ENCODE measurements around the gene PLTP.

Gene PLTP

GRCh38 chr20:45857882-45858216 is 54.1 kb downstream of the PLTP start:
- peak overlapping the region; percentile 97 for H3K4me3 ChIP-seq (ENCODE audit: low read depth, low read length)
- no peak for TF ChIP-seq CTCF (IDR thresholded peaks at IDR 0.05; ENCODE audit: low read depth, low read length, missing control alignments)
- peak; percentile 15 for DNase-seq (ENCODE audit: low read depth)

GRCh38 chr20:45857114-45857881 is 54.7 kb downstream of the PLTP start, which contains the start of the genes ACOT8 and ZSWIM3:
TSS of gene ACOT8 (minus strand) at chr20:45857392. CDS start at chr20:45857315, 77 bp downstream.
TSS of gene ZSWIM3 (plus strand) at chr20:45857614. CDS start at chr20:45857826, 212 bp downstream.
- TF ChIP-seq CTCF (IDR thresholded peaks at IDR 0.05; ENCODE audit: low read depth, low read length, missing control alignments), result no peak
- peak within 1 kb of the TSS; percentile 97 for H3K4me3 ChIP-seq (ENCODE audit: low read depth, low read length)
- DNase-seq (ENCODE audit: low read depth), result peak; percentile 100

GRCh38 chr20:45853484-45853883 is 58.5 kb downstream of the PLTP start:
- no peak overlapping the region for H3K4me3 ChIP-seq (ENCODE audit: low read depth, low read length)
- no peak for DNase-seq (ENCODE audit: low read depth)
- TF ChIP-seq CTCF (IDR thresholded peaks at IDR 0.05; ENCODE audit: low read depth, low read length, missing control alignments), result no peak

GRCh38 chr20:45852326-45852725 is 59.6 kb downstream of the PLTP start:
- TF ChIP-seq CTCF (IDR thresholded peaks at IDR 0.05; ENCODE audit: low read depth, low read length, missing control alignments), result no peak
- no peak for DNase-seq (ENCODE audit: low read depth)
- no peak overlapping the region for H3K4me3 ChIP-seq (ENCODE audit: low read depth, low read length)

GRCh38 chr20:45851501-45851900 is 60.5 kb downstream of the PLTP start:
- TF ChIP-seq CTCF (IDR thresholded peaks at IDR 0.05; ENCODE audit: low read depth, low read length, missing control alignments), result no peak
- H3K4me3 ChIP-seq (ENCODE audit: low read depth, low read length), result no peak overlapping the region
- no peak for DNase-seq (ENCODE audit: low read depth)

- no peak overlapping the region for H3K4me3 ChIP-seq (ENCODE audit: low read depth, low read length)
- TF ChIP-seq CTCF (IDR thresholded peaks at IDR 0.05; ENCODE audit: low read depth, low read length, missing control alignments), result no peak
- DNase-seq (ENCODE audit: low read depth), result no peak
These were observed 61.0 kb downstream of the PLTP start for GRCh38 chr20:45850926-45851325.

GRCh38 chr20:45850238-45850637 is 61.7 kb downstream of the PLTP start:
- TF ChIP-seq CTCF (IDR thresholded peaks at IDR 0.05; ENCODE audit: low read depth, low read length, missing control alignments), result no peak
- H3K4me3 ChIP-seq (ENCODE audit: low read depth, low read length), result no peak overlapping the region
- DNase-seq (ENCODE audit: low read depth), result no peak

All from GM12864 (cell line).